Activated naive CD8-positive, alpha-beta T cell (primary cell): ENCODE results near the gene CHRNA3.

ENCODE experiments used
- H3K27ac Mint-ChIP-seq: one replicate; pipeline ENCODE4 v1.8.0; 2021; ENCODE audit warnings: mixed read lengths
- H3K27me3 Mint-ChIP-seq: one replicate; pipeline ENCODE4 v1.8.0; 2021; ENCODE audit warnings: mixed read lengths
- H3K36me3 Mint-ChIP-seq: one replicate; pipeline ENCODE4 v1.8.0; 2021; ENCODE audit warnings: mixed read lengths
- H3K4me1 Mint-ChIP-seq: one replicate; pipeline ENCODE4 v1.8.0; 2021; ENCODE audit warnings: low read depth, mixed read lengths
- H3K4me3 Mint-ChIP-seq: one replicate; pipeline ENCODE4 v1.8.0; 2021; ENCODE audit warnings: mild to moderate bottlenecking, mixed read lengths
- H3K9me3 Mint-ChIP-seq: one replicate; pipeline ENCODE4 v1.8.0; 2021; ENCODE audit warnings: low read depth, mixed read lengths

The CHRNA3 gene

DNA sequence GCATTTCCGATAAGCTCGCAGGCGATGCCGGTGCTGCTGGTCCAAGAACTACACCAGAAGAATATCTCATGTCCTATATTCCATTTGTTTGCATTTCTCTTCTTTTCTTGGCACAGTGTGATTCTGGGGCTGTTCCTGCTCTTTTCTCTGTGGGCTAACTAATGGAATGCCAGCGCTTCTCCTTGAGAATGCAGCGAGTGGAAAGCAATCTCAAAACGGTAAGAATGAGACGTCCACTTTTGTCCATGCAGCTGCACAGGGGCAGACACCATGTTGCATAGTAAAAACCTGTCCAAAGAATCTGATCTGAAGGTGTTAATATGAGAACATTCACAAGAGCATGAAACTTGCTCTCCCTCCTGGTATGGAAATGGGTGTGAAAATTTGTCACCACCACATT lies 6.6 kb upstream of the CHRNA3 start:
- Mint-ChIP-seq H3K36me3 (no peaks in the 10 kb centered on the region), H3K9me3 (no peaks in the 10 kb centered on the region), H3K27me3 (peaks cover 17% of the 10 kb centered on the region), H3K4me1 (no peaks in the 10 kb centered on the region), H3K4me3 (no peak overlapping the region), H3K27ac (no peak overlapping the region)

GRCh38 chr15:78626381-78626995 lies 5.7 kb upstream of the CHRNA3 start:
- Mint-ChIP-seq H3K9me3 (no peaks in the 10 kb centered on the region), H3K4me1 (peaks cover 7% of the 10 kb centered on the region), H3K36me3 (no peaks in the 10 kb centered on the region), H3K4me3 (no peak overlapping the region), H3K27ac (no peak overlapping the region), H3K27me3 (peaks cover 21% of the 10 kb centered on the region)

- Mint-ChIP-seq H3K9me3 (no peaks in the 10 kb centered on the region), H3K36me3 (no peaks in the 10 kb centered on the region), H3K27ac (no peak overlapping the region), H3K4me1 (peaks cover 11% of the 10 kb centered on the region), H3K4me3 (no peak overlapping the region), H3K27me3 (peaks cover 21% of the 10 kb centered on the region)
Observed at GRCh38 chr15:78625606-78626280, 4.9 kb upstream of the CHRNA3 start.

DNA sequence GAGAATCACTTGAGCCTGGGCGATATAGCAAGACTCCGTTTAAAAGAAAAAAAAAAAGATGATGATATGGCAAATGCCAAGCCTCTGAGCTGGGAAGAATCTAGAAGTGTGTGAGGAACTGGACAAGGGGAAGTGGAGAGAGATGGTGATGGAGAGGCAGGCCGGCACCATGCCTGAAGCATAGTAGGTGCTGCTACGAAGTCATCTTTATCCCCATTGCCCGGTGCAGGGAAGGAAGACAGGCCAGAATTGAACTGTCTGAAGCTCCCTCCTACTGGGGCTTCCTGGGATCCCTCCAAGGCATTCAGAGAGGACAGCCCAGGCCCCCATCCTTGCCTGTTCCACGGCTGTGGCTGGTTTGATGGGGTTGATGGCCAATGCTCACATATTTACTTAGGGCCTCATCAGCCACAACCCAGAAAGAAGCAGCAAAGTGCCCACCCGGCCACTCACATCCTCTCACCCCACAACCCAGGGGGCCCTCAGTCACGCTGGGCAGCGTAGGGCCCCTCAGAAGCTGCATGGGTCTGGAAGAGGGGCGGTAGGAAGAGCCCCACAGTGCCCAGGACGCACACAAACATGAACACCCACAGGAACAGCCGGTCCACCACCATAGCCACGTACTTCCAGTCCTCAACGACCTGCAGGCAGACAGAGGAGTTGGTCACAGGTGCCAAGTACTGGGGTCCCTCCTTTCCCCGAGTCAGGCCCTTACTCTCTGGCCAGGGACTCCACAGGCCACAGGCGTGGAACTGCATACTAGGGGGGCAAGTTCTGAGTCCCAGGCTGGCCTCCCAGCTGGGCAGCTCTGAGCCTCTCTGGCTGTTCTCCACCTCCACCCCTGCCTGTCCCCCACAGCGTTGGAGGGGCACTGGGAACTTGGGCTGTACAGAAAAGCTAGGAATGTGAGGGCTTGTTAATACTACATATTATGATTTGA lies 4.1 kb upstream of the CHRNA3 start:
- Mint-ChIP-seq H3K4me1 (peaks cover 11% of the 10 kb centered on the region), H3K27me3 (peaks cover 21% of the 10 kb centered on the region), H3K36me3 (no peaks in the 10 kb centered on the region)

GRCh38 chr15:78623786-78624497 lies 3.1 kb upstream of the CHRNA3 start:
- Mint-ChIP-seq H3K4me3 (no peak overlapping the region), H3K27me3 (peaks cover 23% of the 10 kb centered on the region), H3K27ac (no peak overlapping the region), H3K4me1 (peaks cover 17% of the 10 kb centered on the region), H3K36me3 (no peaks in the 10 kb centered on the region), H3K9me3 (no peaks in the 10 kb centered on the region)

More for the DNA sequence above, 4.1 kb upstream of the CHRNA3 start:
- Mint-ChIP-seq H3K4me3 (no peak overlapping the region), H3K9me3 (no peaks in the 10 kb centered on the region), H3K27ac (no peak overlapping the region)

DNA sequence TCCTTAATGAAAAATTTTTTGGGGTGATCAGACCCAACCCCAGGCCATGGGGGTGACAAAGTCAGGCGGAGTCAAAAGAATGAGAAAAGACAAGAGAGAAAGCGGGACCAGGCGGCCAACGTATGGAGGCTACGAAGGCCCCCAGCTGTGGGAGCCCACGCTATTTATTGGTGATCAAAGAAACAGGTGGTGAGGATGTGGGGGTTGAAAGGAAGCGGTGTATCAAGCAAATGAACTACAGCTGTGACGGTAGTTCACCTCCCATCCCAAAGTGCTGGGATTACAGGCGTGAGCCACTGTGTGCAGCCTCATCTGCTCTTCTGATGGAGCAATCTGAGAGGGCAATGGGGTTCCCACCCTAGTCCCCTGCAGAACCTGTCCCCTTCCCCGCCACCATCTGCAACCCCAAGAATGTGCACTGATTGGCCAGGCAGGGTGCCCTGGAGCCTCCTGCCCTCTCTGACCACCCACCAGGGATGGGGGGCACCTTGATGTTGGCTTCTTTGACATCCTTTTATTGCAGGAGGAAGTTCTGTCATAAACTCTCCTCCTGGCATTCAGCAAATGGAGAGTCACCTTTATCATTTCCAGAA lies 1.1 kb upstream of the CHRNA3 start:
- Mint-ChIP-seq H3K9me3 (no peaks in the 10 kb centered on the region), H3K36me3 (no peaks in the 10 kb centered on the region), H3K27me3 (peaks cover 28% of the 10 kb centered on the region), H3K4me1 (peaks cover 22% of the 10 kb centered on the region), H3K27ac (no peak overlapping the region), H3K4me3 (peak overlapping the region; percentile 70)

DNA sequence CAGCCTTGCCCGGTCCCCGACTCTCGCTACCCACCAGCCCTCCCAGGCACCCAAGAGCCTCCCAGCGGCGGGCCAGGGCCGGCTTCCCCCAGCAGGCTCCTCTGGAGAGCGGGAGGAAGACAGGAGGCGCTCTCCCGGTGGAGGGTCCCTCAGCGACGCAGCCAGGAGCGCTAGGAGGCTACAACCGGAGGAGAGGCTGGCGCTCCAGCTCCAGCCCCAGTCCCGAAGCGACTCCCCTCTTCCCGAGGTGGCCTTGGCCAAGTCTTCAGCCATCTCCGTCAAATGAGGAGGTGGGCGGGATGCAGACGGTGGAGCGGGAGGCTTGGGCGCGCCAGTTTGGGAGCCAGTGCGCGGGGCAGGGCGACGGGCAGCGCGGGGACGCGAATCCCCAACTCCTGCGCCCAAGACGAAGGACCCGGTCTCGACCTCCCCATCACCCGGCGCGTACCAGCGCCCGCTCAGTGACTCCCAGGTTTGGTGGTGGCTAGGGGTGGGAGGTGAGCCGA lies 722 bp downstream of the CHRNA3 start:
- H3K27me3 Mint-ChIP-seq = peaks cover 28% of the 10 kb centered on the region
- H3K36me3 Mint-ChIP-seq = no peaks in the 10 kb centered on the region
- H3K4me1 Mint-ChIP-seq = peaks cover 22% of the 10 kb centered on the region
- no peaks in the 10 kb centered on the region for H3K9me3 Mint-ChIP-seq
- peak overlapping the region; percentile 47 for H3K4me3 Mint-ChIP-seq
- no peak overlapping the region for H3K27ac Mint-ChIP-seq

- Mint-ChIP-seq H3K36me3 (no peaks in the 10 kb centered on the region), H3K4me3 (peak overlapping the region; percentile 47), H3K9me3 (no peaks in the 10 kb centered on the region), H3K27me3 (peaks cover 28% of the 10 kb centered on the region), H3K4me1 (peaks cover 22% of the 10 kb centered on the region), H3K27ac (no peak overlapping the region)
Observed at GRCh38 chr15:78619022-78619950, 1.5 kb downstream of the CHRNA3 start.

- H3K4me3 Mint-ChIP-seq = peak overlapping the region; percentile 49
- no peaks in the 10 kb centered on the region for H3K9me3 Mint-ChIP-seq
- H3K27me3 Mint-ChIP-seq = peaks cover 26% of the 10 kb centered on the region
- H3K4me1 Mint-ChIP-seq = peaks cover 22% of the 10 kb centered on the region
- no peak overlapping the region for H3K27ac Mint-ChIP-seq
- H3K36me3 Mint-ChIP-seq = no peaks in the 10 kb centered on the region
Observed at GRCh38 chr15:78618490-78618934, 2.3 kb downstream of the CHRNA3 start.

DNA sequence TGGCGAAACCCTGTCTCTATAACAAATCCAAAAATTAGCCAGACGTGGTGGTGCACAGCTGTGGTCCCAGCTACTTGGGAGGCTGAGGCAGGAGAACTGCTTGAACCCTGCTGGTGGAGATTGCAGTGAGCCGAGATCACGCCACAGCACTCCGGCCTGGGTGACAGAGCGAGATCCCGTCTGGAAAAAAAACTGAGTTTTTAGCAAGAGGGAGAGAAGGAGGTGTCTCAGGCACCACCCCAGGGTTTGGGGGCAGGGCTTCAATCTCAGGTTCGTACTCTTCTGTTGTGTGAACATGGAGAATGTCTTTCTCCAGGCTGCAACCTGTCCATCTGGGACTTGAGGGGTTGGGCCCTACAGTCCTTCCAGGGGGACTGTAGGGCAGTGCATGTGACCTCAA lies 2.7 kb downstream of the CHRNA3 start:
- no peak overlapping the region for H3K27ac Mint-ChIP-seq
- H3K9me3 Mint-ChIP-seq = no peaks in the 10 kb centered on the region
- no peak overlapping the region for H3K4me3 Mint-ChIP-seq
- H3K4me1 Mint-ChIP-seq = peaks cover 22% of the 10 kb centered on the region
- H3K27me3 Mint-ChIP-seq = peaks cover 22% of the 10 kb centered on the region
- H3K36me3 Mint-ChIP-seq = no peaks in the 10 kb centered on the region

DNA sequence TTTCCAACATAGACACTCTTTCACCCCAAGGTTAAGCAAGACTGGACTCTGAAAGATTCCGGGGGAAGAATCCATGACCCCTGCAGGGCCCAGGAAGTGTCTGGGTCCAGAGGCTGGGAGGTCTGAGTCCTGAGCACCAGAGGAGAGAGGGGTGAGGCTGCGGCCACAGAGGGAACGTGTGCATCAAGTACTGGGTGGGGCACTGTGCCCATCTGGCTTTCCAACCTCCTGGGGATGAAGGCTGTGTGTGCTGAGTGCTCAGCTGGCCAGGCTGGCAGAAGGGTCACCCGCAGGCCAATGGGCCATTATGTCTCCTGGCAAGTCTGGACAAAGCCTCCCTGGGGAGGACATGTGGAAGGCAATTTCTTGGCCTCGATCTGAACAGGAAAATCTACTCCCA lies 3.3 kb downstream of the CHRNA3 start:
- Mint-ChIP-seq H3K27ac (no peak overlapping the region), H3K4me3 (no peak overlapping the region), H3K9me3 (no peaks in the 10 kb centered on the region), H3K36me3 (no peaks in the 10 kb centered on the region), H3K27me3 (peaks cover 20% of the 10 kb centered on the region), H3K4me1 (peaks cover 22% of the 10 kb centered on the region)

- H3K4me1 Mint-ChIP-seq = peaks cover 21% of the 10 kb centered on the region
- H3K27me3 Mint-ChIP-seq = peaks cover 17% of the 10 kb centered on the region
- no peaks in the 10 kb centered on the region for H3K36me3 Mint-ChIP-seq
- no peak overlapping the region for H3K4me3 Mint-ChIP-seq
- no peaks in the 10 kb centered on the region for H3K9me3 Mint-ChIP-seq
- H3K27ac Mint-ChIP-seq = no peak overlapping the region
Observed at GRCh38 chr15:78617076-78617475, 3.7 kb downstream of the CHRNA3 start.

DNA sequence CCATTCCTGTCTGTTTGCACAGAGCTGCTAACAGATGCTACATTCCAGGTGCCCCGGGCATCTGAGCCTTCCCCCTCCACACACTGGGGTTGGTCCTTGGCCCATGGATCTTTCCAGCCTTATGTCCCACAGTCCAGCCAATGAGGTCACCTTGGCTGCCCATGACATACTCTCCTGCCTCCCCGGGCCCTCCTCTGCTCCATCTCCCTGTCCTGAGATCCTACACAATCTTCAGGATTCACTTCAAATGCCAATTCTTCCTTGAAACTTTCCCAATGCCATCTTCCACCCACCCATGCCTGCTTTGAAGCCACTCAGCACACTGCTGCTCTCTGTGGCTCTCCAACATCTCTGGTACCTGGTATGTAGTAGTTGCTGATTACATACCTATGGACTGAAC lies 4.3 kb downstream of the CHRNA3 start:
- Mint-ChIP-seq H3K36me3 (no peaks in the 10 kb centered on the region), H3K9me3 (no peaks in the 10 kb centered on the region), H3K27me3 (peaks cover 14% of the 10 kb centered on the region), H3K27ac (no peak overlapping the region), H3K4me1 (peaks cover 15% of the 10 kb centered on the region), H3K4me3 (no peak overlapping the region)
